SK-N-SH (cell line): Measurements from ENCODE around the gene GALNT17. TPM values are rescaled to one million over a fixed set of nuclear protein-coding genes. Genes with fewer than 3 reads are reported as not detected.

ENCODE experiments used
- CTCF ChIA-PET: fragments of 300-600, 350-600 bp; formaldehyde crosslinking; extraction: SDS; loops from one replicate; lab custom pipeline; 2021; lab: Yijun Ruan, JAX
- POLR2A ChIA-PET: fragments of 350-600 bp; sonication (Branson Sonifier 250); formaldehyde crosslinking; extraction: SDS; loops from one replicate; lab custom pipeline; 2020; ENCODE audit warnings: antibody characterized with exemption, inconsistent platforms; lab: Yijun Ruan, JAX
- DNase-seq: peaks from one replicate; pipeline ENCODE4 v3.0.0; 2012
- H2AFZ ChIP-seq: fragments of 200-600 bp; sonication (generic); 2 replicates; pipeline ENCODE4 v1.8.1; 2016; ENCODE audit warnings: antibody characterized with exemption, mild to moderate bottlenecking, low read depth
- H3F3A ChIP-seq: fragments of 200-600 bp; sonication (generic); replicated peaks from 2 replicates; pipeline ENCODE3; 2016; ENCODE audit warnings: antibody characterized with exemption, mild to moderate bottlenecking; ENCODE audit not compliant: insufficient read depth
- H3K27ac ChIP-seq, 2 experiments: fragments of 200-500 bp in 1 of 2; fragments of 200-600 bp in 1 of 2; sonication (Bioruptor generic) in 1 of 2; sonication (generic), shearing (Covaris generic) in 1 of 2; 2 replicates each; pipeline versions ENCODE4 v1.5.1 to v1.6.1; 2014 to 2016; ENCODE audit warnings: low read depth in 2 of 2, inconsistent platforms in 1 of 2, low read length in 1 of 2, mild to moderate bottlenecking in 1 of 2, mixed read lengths in 1 of 2
- H3K27me3 ChIP-seq: fragments of 200-600 bp; sonication (generic), shearing (Covaris generic); 2 replicates; pipeline ENCODE4 v1.6.1; 2016; ENCODE audit warnings: mixed run types; ENCODE audit not compliant: insufficient read depth
- H3K36me3 ChIP-seq, 2 experiments: fragments of 200-500 bp in 1 of 2; fragments of 200-600 bp in 1 of 2; sonication (Bioruptor generic) in 1 of 2; sonication (generic) in 1 of 2; replicated peaks in 1 of 2; 2 replicates each; pipeline versions ENCODE3 to v1.5.1; 2014 to 2016; ENCODE audit warnings: low read length in 1 of 2, mild to moderate bottlenecking in 1 of 2; ENCODE audit not compliant: insufficient read depth in 2 of 2, control insufficient read depth in 1 of 2
- H3K4me1 ChIP-seq, 2 experiments: fragments of 200-500 bp in 1 of 2; fragments of 200-600 bp in 1 of 2; sonication (Bioruptor generic) in 1 of 2; sonication (generic), shearing (Covaris generic) in 1 of 2; 2 replicates each; pipeline versions ENCODE4 v1.5.1 to v1.6.1; 2014 to 2016; ENCODE audit warnings: low read depth in 1 of 2, low read length in 1 of 2, mixed run types in 1 of 2; ENCODE audit not compliant: insufficient read depth in 2 of 2, control insufficient read depth in 1 of 2
- H3K4me2 ChIP-seq: fragments of 200-600 bp; sonication (generic), shearing (Covaris generic); 2 replicates; pipeline ENCODE4 v1.6.1; 2017; ENCODE audit warnings: mixed run types
- H3K4me3 ChIP-seq, 2 experiments: fragments of 200-500 bp in 1 of 2; fragments of 200-600 bp in 1 of 2; sonication (Bioruptor generic) in 1 of 2; sonication (generic), shearing (Covaris generic) in 1 of 2; 2 replicates each; pipeline versions ENCODE4 v1.5.1 to v1.8.1; 2014 to 2016; ENCODE audit warnings: low read depth in 2 of 2, inconsistent platforms in 1 of 2, low read length in 1 of 2, mild to moderate bottlenecking in 1 of 2, mixed read lengths in 1 of 2, moderate library complexity in 1 of 2
- H3K79me2 ChIP-seq: fragments of 200-600 bp; sonication (generic); 2 replicates; pipeline ENCODE4 v1.8.1; 2017; ENCODE audit warnings: mild to moderate bottlenecking; ENCODE audit not compliant: insufficient read depth
- H3K9ac ChIP-seq: fragments of 200-600 bp; sonication (generic); 2 replicates; pipeline ENCODE4 v1.6.1; 2017; ENCODE audit warnings: mixed run types
- H3K9me2 ChIP-seq: fragments of 200-600 bp; sonication (generic); 2 replicates; pipeline ENCODE4 v1.6.1; 2017; ENCODE audit warnings: mixed run types
- H3K9me3 ChIP-seq: fragments of 200-600 bp; sonication (generic); 2 replicates; pipeline ENCODE4 v1.6.1; 2017; ENCODE audit warnings: mixed run types, mild to moderate bottlenecking, moderate library complexity
- H4K20me1 ChIP-seq: fragments of 200-600 bp; sonication (generic); 2 replicates; pipeline ENCODE4 v1.6.1; 2017; ENCODE audit warnings: mild to moderate bottlenecking, mixed run types; ENCODE audit not compliant: insufficient read depth
- CHD2 ChIP-seq: fragments of 150-350 bp; IDR thresholded peaks from 2 replicates; pipeline ENCODE4 v1.6.1; 2018; ENCODE audit warnings: low read length; ENCODE audit not compliant: partially characterized antibody
- ELF1 ChIP-seq: IDR thresholded peaks from 2 replicates; pipeline ENCODE4 v1.4.0; 2012
- EP300 ChIP-seq, 2 experiments: IDR thresholded peaks; 2 replicates each; pipeline versions ENCODE4 v1.4.0 to v1.6.1; 2012; ENCODE audit warnings: borderline replicate concordance in 1 of 2, low read depth in 1 of 2, low read length in 1 of 2
- FOXJ3 ChIP-seq: sonication (generic); formaldehyde crosslinking; IDR thresholded peaks from 2 replicates; pipeline ENCODE4 v1.5.1; 2020; ENCODE audit warnings: mild to moderate bottlenecking, missing genetic modification reagents
- MAX ChIP-seq: IDR thresholded peaks from 2 replicates; pipeline ENCODE4 v1.4.0; 2012; ENCODE audit warnings: low read depth
- MEF2A ChIP-seq: IDR thresholded peaks from 2 replicates; pipeline ENCODE4 v1.4.0; 2012; ENCODE audit warnings: low read depth, borderline replicate concordance
- MXI1 ChIP-seq: IDR thresholded peaks from 2 replicates; pipeline ENCODE4 v1.6.1; 2012; ENCODE audit warnings: mild to moderate bottlenecking, low read depth, low read length, improper control_type of control experiment
- NFIC ChIP-seq: IDR thresholded peaks from 2 replicates; pipeline ENCODE4 v1.4.0; 2012; ENCODE audit warnings: borderline replicate concordance
- NRF1 ChIP-seq: IDR thresholded peaks from 2 replicates; pipeline ENCODE4 v1.6.1; 2012; ENCODE audit warnings: low read depth, mild to moderate bottlenecking, low read length
- POLR2AphosphoS5 ChIP-seq: IDR thresholded peaks from 2 replicates; pipeline ENCODE4 v1.6.1; 2012; ENCODE audit warnings: low read depth, low read length
- RAD21 ChIP-seq: IDR thresholded peaks from 2 replicates; pipeline ENCODE4 v1.6.1; 2012; ENCODE audit warnings: mild to moderate bottlenecking, low read length
- RCOR1 ChIP-seq: fragments of 150-350 bp; IDR thresholded peaks from 2 replicates; pipeline ENCODE4 v1.6.1; 2017; ENCODE audit warnings: antibody characterized with exemption, low read length
- REST ChIP-seq: IDR thresholded peaks from 2 replicates; pipeline ENCODE4 v1.6.1; 2012; ENCODE audit warnings: mild to moderate bottlenecking, low read depth, low read length, moderate library complexity
- RFX5 ChIP-seq: IDR thresholded peaks from 2 replicates; pipeline ENCODE4 v1.6.1; 2012; ENCODE audit warnings: mild to moderate bottlenecking, improper control_type of control experiment, low read length
- SIN3A ChIP-seq: IDR thresholded peaks from 2 replicates; pipeline ENCODE4 v1.6.1; 2012; ENCODE audit warnings: low read depth, mild to moderate bottlenecking, low read length, moderate library complexity, borderline replicate concordance
- SMC3 ChIP-seq: IDR thresholded peaks from 2 replicates; pipeline ENCODE4 v1.6.1; 2012; ENCODE audit warnings: low read depth, low read length, improper control_type of control experiment
- TEAD4 ChIP-seq: IDR thresholded peaks from 2 replicates; pipeline ENCODE4 v1.4.0; 2012; ENCODE audit warnings: mild to moderate bottlenecking, borderline replicate concordance; ENCODE audit not compliant: insufficient read depth
- USF2 ChIP-seq: fragments of 150-350 bp; IDR thresholded peaks from 2 replicates; pipeline ENCODE4 v1.6.1; 2017; ENCODE audit warnings: antibody characterized with exemption, low read length, low read depth, borderline replicate concordance
- WGBS: methylation state at CpG from one replicate; pipeline ENCODE4 v1.1.6; 2017; ENCODE audit warnings: low lambda C conversion rate; 5-methylcytosine and 5-hydroxymethylcytosine counted together
- polyA plus RNA-seq, 3 experiments: library from polyadenylated mRNA; depleted of rRNA; stranded (reverse); fragments of >200 nt; gene quantifications; 2 replicates each; pipeline ENCODE4 v1.2.3, GENCODE V29; 2012

Gene GALNT17
- polyA plus RNA-seq, 1 of the 3 experiments (the other 2 are of a cell fraction) = not detected

- Histone ChIP-seq H3K9me2 (no peaks in the 10 kb centered on the region), H3K4me2 (no peak overlapping the region), H3F3A (no peaks in the 10 kb centered on the region), H3K79me2 (no peaks in the 10 kb centered on the region), H4K20me1 (no peaks in the 10 kb centered on the region), H2AFZ (no peak overlapping the region), H3K27ac (no peak overlapping the region), H3K9me3 (no peaks in the 10 kb centered on the region), H3K27me3 (no peaks in the 10 kb centered on the region), H3K4me3 (no peak overlapping the region), H3K4me1 (no peaks in the 10 kb centered on the region), H3K9ac (no peak overlapping the region), H3K36me3 (no peaks in the 10 kb centered on the region)
- CTCF ChIA-PET = no interaction called here
- DNase-seq = no peak
- TF ChIP-seq SMC3 (no peak), SIN3A (no peak), CHD2 (no peak), MEF2A (no peak), FOXJ3 (CRISPR knock-in tag) (no peak), RCOR1 (no peak), ELF1 (no peak), MAX (no peak), USF2 (no peak), RFX5 (no peak), MXI1 (no peak), REST (no peak), NRF1 (no peak), NFIC (no peak), RAD21 (no peak), EP300 (IDR thresholded peaks at IDR 0.05; ENCODE audit: borderline replicate concordance in 1 of 2, low read depth in 1 of 2, low read length in 1 of 2) (no peak), TEAD4 (no peak), POLR2AphosphoS5 (no peak)
- WGBS = 23% methylated on average over 3 of the region's 3 CpGs
- POLR2A ChIA-PET = no interaction called here
Observed at GRCh38 chr7:71484380-71484779, 352.4 kb downstream of the GALNT17 start.
